GM19043 (cell line): ENCODE results near the gene AQP11.

Source experiments
- ATAC-seq: cut with Tn5 transposase; IDR thresholded peaks from one replicate; pipeline ENCODE4 v1.9.1; 2021; ENCODE audit warnings: low read depth; ENCODE audit not compliant: unreplicated experiment

AQP11 gene

GRCh38 chr11:77654770-77655434 is 65.1 kb downstream of the AQP11 start:
- ATAC-seq, result no peak

DNA sequence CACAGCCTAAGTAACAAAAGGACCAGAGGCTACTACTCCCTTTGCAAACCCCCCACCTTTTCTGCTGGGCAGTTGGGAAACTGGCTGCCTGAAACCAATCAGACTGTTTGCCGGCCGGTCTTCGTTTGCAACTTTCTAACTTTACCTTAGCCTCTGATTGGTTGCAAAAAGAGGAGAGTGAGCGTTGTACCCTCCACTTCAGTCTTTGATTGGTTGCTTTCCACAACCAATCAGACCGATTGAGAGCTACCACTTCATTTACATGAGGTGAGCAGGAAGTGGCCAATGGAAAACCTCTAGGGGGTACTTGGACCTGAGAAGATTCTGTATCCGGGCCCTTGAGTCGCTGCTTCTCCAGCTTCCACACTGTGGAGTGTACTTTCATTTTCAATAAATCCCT is 66.6 kb downstream of the AQP11 start:
- no peak for ATAC-seq

- ATAC-seq, result no peak
Measured at GRCh38 chr11:77658213-77659013, 68.7 kb downstream of the AQP11 start.
